Measurements from ENCODE around the gene EVI5L. TPM values are rescaled to one million over a fixed set of nuclear protein-coding genes. Genes with fewer than 3 reads are reported as not detected.

EVI5L gene
- total and polyA plus RNA-seq, 2 of the 13 experiments (the other 11 are each of a cell fraction or from before 2014, with no cell fraction given), result 1.7 to 2.4 TPM

DNA sequence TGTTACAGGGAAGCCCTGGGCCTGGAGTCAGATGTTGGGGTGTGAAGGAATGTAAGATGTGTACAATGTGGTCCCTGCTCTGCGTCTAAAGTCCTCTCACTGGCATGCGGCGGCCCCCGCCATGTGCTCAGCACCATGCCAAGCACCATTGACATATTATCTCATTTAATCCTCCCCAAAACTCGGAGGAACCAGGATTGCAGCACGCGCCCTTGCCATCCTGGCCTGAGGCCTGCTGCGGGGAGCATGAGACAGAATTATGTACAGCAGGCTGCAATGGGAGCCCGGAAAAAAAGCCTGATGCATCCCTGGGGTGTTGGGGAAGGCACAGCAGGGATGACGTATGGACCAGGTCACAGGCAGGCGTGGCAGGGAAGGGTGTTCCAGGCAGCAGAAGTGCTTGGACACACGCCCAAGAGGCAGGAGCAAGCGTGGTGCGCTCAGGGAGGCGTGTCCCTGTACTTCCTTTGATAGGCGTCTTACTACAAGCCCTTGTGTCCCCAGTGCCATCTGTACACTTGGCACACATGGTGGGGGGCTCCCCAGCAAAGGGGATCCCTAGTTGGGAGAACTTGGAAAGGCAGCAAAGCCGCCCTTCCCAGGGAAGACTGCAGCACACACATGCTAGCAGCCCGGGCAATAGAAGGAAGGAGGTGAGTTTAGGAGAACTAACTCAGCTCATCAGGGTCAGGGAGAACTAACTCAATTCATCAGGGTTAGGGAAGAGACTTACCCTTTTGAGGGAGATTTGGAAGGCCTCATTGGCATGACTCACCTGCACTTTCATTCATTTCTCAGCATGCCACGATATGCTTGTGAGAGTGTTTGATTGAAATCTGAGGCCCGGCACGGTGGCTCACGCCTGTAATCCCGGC, 3.4 kb downstream of the EVI5L start (continued):
- TF ChIP-seq MYC (CRISPR knock-in tag; IDR thresholded peaks at IDR 0.05; ENCODE audit: borderline replicate concordance) (peak; percentile 77; the same call in 1 of the 2 replicates), MATR3 (CRISPR knock-in tag; IDR thresholded peaks at IDR 0.05) (no peak), NFRKB (IDR thresholded peaks at IDR 0.05) (no peak), POGZ (CRISPR knock-in tag; IDR thresholded peaks at IDR 0.05) (no peak), HDAC1 (CRISPR knock-in tag; IDR thresholded peaks at IDR 0.05) (no peak), DNMT1 (CRISPR knock-in tag; IDR thresholded peaks at IDR 0.05) (no peak), ZNF33A (CRISPR knock-in tag; IDR thresholded peaks at IDR 0.05; ENCODE audit: borderline replicate concordance) (no peak), JUND (CRISPR knock-in tag; IDR thresholded peaks at IDR 0.05) (no peak), ZNF354B (CRISPR knock-in tag; IDR thresholded peaks at IDR 0.05) (no peak), ESRRA (CRISPR knock-in tag; IDR thresholded peaks at IDR 0.05; ENCODE audit: low read depth) (no peak), ZMYM3 (CRISPR knock-in tag; IDR thresholded peaks at IDR 0.05) (peak; percentile 73), U2AF1 (optimal IDR thresholded peaks at IDR 0.05; ENCODE audit: low read depth, low read length) (no peak), RBM22 (optimal IDR thresholded peaks at IDR 0.05; ENCODE audit: low read length) (no peak), REPIN1 (CRISPR knock-in tag; IDR thresholded peaks at IDR 0.05; ENCODE audit: borderline replicate concordance, low read depth) (no peak), ZNF773 (CRISPR knock-in tag; IDR thresholded peaks at IDR 0.05; ENCODE audit: borderline replicate concordance) (no peak), ZNF572 (CRISPR knock-in tag; IDR thresholded peaks at IDR 0.05) (no peak), IKZF4 (CRISPR knock-in tag; IDR thresholded peaks at IDR 0.05; ENCODE audit: borderline replicate concordance, low read depth, not compliant biosample characterization) (no peak), RXRB (CRISPR knock-in tag; IDR thresholded peaks at IDR 0.05; ENCODE audit: borderline replicate concordance) (no peak; the same call in 1 of the 2 replicates), ZNF564 (CRISPR knock-in tag; IDR thresholded peaks at IDR 0.05) (no peak), REXO4 (CRISPR knock-in tag; IDR thresholded peaks at IDR 0.05; ENCODE audit: borderline replicate concordance) (no peak)
- TF ChIP-seq, protein P1, sequence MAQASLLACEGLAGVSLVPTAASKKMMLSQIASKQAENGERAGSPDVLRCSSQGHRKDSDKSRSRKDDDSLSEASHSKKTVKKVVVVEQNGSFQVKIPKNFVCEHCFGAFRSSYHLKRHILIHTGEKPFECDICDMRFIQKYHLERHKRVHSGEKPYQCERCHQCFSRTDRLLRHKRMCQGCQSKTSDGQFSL (CRISPR knock-in tag; IDR thresholded peaks at IDR 0.05), result no peak
- TF ChIP-seq, protein P2, sequence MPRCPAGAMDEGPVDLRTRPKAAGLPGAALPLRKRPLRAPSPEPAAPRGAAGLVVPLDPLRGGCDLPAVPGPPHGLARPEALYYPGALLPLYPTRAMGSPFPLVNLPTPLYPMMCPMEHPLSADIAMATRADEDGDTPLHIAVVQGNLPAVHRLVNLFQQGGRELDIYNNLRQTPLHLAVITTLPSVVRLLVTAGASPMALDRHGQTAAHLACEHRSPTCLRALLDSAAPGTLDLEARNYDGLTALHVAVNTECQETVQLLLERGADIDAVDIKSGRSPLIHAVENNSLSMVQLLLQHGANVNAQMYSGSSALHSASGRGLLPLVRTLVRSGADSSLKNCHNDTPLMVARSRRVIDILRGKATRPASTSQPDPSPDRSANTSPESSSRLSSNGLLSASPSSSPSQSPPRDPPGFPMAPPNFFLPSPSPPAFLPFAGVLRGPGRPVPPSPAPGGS (CRISPR knock-in tag; IDR thresholded peaks at IDR 0.05), result peak; percentile 34; the same call in 1 of the 2 replicates
- TF ChIP-seq, protein P3, sequence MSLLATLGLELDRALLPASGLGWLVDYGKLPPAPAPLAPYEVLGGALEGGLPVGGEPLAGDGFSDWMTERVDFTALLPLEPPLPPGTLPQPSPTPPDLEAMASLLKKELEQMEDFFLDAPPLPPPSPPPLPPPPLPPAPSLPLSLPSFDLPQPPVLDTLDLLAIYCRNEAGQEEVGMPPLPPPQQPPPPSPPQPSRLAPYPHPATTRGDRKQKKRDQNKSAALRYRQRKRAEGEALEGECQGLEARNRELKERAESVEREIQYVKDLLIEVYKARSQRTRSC (CRISPR knock-in tag; IDR thresholded peaks at IDR 0.05; ENCODE audit: low read depth), result no peak
- TF ChIP-seq, protein P4, sequence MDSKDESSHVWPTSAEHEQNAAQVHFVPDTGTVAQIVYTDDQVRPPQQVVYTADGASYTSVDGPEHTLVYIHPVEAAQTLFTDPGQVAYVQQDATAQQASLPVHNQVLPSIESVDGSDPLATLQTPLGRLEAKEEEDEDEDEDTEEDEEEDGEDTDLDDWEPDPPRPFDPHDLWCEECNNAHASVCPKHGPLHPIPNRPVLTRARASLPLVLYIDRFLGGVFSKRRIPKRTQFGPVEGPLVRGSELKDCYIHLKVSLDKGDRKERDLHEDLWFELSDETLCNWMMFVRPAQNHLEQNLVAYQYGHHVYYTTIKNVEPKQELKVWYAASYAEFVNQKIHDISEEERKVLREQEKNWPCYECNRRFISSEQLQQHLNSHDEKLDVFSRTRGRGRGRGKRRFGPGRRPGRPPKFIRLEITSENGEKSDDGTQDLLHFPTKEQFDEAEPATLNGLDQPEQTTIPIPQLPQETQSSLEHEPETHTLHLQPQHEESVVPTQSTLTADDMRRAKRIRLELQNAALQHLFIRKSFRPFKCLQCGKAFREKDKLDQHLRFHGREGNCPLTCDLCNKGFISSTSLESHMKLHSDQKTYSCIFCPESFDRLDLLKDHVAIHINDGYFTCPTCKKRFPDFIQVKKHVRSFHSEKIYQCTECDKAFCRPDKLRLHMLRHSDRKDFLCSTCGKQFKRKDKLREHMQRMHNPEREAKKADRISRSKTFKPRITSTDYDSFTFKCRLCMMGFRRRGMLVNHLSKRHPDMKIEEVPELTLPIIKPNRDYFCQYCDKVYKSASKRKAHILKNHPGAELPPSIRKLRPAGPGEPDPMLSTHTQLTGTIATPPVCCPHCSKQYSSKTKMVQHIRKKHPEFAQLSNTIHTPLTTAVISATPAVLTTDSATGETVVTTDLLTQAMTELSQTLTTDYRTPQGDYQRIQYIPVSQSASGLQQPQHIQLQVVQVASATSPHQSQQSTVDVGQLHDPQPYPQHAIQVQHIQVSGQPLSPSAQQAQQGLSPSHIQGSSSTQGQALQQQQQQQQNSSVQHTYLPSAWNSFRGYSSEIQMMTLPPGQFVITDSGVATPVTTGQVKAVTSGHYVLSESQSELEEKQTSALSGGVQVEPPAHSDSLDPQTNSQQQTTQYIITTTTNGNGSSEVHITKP (CRISPR knock-in tag; IDR thresholded peaks at IDR 0.05; ENCODE audit: low read depth), result no peak
